ENCODE data around the gene DACT1. TPM values are rescaled to one million over a fixed set of nuclear protein-coding genes. Genes with fewer than 3 reads are reported as not detected.

Gene DACT1
- total RNA-seq, 4 donors from 2014 or later: 2.7 to 9.7 (median 4.3) TPM

- no peak for ATAC-seq (ENCODE audit: low FRiP score)
- TF ChIP-seq, protein P1, sequence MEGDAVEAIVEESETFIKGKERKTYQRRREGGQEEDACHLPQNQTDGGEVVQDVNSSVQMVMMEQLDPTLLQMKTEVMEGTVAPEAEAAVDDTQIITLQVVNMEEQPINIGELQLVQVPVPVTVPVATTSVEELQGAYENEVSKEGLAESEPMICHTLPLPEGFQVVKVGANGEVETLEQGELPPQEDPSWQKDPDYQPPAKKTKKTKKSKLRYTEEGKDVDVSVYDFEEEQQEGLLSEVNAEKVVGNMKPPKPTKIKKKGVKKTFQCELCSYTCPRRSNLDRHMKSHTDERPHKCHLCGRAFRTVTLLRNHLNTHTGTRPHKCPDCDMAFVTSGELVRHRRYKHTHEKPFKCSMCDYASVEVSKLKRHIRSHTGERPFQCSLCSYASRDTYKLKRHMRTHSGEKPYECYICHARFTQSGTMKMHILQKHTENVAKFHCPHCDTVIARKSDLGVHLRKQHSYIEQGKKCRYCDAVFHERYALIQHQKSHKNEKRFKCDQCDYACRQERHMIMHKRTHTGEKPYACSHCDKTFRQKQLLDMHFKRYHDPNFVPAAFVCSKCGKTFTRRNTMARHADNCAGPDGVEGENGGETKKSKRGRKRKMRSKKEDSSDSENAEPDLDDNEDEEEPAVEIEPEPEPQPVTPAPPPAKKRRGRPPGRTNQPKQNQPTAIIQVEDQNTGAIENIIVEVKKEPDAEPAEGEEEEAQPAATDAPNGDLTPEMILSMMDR (IDR thresholded peaks at IDR 0.05): no peak
- no peak for DNase-seq (ENCODE audit: low spot score)
These were observed 38.1 kb upstream of the DACT1 start for GRCh38 chr14:58599707-58600106.

DNA sequence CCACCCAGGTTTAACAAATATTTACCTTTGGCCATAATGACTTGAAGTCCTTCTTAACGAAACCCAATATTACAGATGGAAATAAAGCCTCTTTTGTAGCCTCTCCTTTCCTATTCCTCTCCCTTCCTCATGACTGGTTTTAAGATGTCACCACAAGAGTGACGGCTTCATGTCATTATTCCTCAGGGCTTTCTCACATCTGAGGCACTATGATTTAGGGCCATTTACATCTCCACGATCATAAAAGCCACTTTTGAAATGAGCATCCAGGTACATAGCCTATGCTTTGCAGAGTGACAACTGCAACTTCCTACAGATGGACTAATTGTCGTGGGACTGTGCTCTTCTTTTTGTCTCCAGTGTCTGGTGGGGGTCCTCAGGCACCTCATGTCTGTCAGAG, 32.3 kb upstream of the DACT1 start:
- TF ChIP-seq, protein P1 (IDR thresholded peaks at IDR 0.05): no peak
- DNase-seq (ENCODE audit: low spot score): no peak

GRCh38 chr14:58607131-58607951, 30.4 kb upstream of the DACT1 start:
- DNase-seq (ENCODE audit: low spot score) (no peak), ATAC-seq (ENCODE audit: low FRiP score) (no peak)
- TF ChIP-seq, protein P1 (IDR thresholded peaks at IDR 0.05): no peak

More for the DNA sequence above, 32.3 kb upstream of the DACT1 start:
- no peak for ATAC-seq (ENCODE audit: low FRiP score)

- DNase-seq (ENCODE audit: low spot score) (no peak), ATAC-seq (ENCODE audit: low FRiP score) (no peak)
- TF ChIP-seq, protein P1 (IDR thresholded peaks at IDR 0.05): no peak
These were observed 29.8 kb upstream of the DACT1 start for GRCh38 chr14:58607952-58608317.

DNA sequence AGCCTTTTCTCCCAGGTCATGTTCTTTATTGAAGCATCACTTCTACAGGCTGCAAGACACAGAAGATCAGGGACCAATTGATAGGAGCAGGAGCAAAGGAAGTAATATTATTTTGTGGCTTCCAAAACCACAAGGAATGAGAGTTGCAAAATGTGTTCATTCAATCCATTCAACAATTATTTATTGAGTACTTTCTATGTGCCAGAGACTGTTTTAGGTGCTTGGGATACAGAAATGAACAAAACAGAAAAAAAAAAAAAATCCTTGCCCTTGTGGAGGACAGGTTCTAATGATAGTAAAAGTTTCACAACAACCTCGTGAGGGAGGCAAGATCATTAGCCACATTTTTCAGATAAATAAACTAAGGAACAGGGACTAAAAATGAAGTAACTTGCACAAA, 20.1 kb upstream of the DACT1 start:
- ATAC-seq (ENCODE audit: low FRiP score) (no peak), DNase-seq (ENCODE audit: low spot score) (no peak)
- TF ChIP-seq, protein P1 (IDR thresholded peaks at IDR 0.05): no peak

GRCh38 chr14:58620011-58620410, 17.8 kb upstream of the DACT1 start:
- DNase-seq (ENCODE audit: low spot score) (no peak), ATAC-seq (ENCODE audit: low FRiP score) (no peak)
- TF ChIP-seq, protein P1 (IDR thresholded peaks at IDR 0.05): no peak

DNA sequence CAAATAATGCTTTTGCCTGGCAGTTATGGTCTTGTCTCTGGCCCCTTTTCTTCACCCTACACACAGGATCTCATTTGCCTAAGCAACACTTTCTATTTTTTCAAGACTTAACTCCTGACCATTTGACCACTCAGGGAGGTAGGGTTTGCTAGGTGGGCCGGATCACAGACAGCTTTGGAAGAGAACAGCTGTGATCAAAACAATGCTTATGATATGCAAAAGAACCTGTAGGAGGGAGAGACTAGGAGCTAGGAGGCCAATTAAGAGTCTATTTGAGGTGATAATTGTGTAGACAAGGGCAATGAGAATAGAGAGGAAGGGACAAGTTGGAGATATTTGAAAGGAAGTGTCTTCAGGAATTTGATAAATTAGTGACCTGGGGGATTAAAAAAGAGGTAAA, 12.3 kb upstream of the DACT1 start:
- ATAC-seq (ENCODE audit: low FRiP score) (no peak), DNase-seq (ENCODE audit: low spot score) (no peak)
- TF ChIP-seq, protein P1 (IDR thresholded peaks at IDR 0.05): no peak
